Endothelial cell of umbilical vein (primary cell): ENCODE results near the gene RPS16. TPM values are rescaled to one million over a fixed set of nuclear protein-coding genes. Genes with fewer than 3 reads are reported as not detected.

ENCODE experiments used
- BruUV-seq: library from RNA; stranded (reverse); fragments of 400-500 nt; replicated peaks from 2 replicates; lab custom pipeline; 2021; lab: Mats Ljungman, UMichigan
- CTCF ChIA-PET: fragments of 300-600, 350-600 bp; sonication (Branson Sonifier 250); formaldehyde crosslinking; loops from one replicate; lab custom pipeline; 2021; ENCODE audit warnings: antibody characterized with exemption, inconsistent platforms; lab: Charles Lee
- POLR2A ChIA-PET: fragments of 300-600, 350-600 bp; sonication (Branson Sonifier 250); formaldehyde crosslinking; loops from one replicate; lab custom pipeline; 2021; ENCODE audit warnings: antibody characterized with exemption, inconsistent platforms; lab: Charles Lee
- DNase-seq: peaks from one replicate; pipeline ENCODE4 v3.0.0-alpha.2; 2011; ENCODE audit warnings: low read depth, low spot score
- FAIRE-seq: peaks from 2 replicates; lab custom pipeline; 2011; peaks lifted over from hg19 to GRCh38; lab: Jason Lieb, UNC
- H2AFZ ChIP-seq: 2 replicates; pipeline ENCODE4 v1.6.0; 2012; ENCODE audit warnings: low read depth, low read length, control low read depth, inconsistent platforms
- H3K27ac ChIP-seq: 2 replicates; pipeline ENCODE4 v1.5.1; 2011; ENCODE audit warnings: low read depth, mild to moderate bottlenecking, control low read depth, low read length, moderate library complexity; ENCODE audit not compliant: insufficient read depth
- H3K27me3 ChIP-seq, 2 experiments: 2 replicates each; pipeline versions ENCODE4 v1.6.0 to v1.6.1; 2011; ENCODE audit warnings: low read length in 2 of 2, mixed read lengths in 1 of 2; ENCODE audit not compliant: control insufficient read depth in 2 of 2, insufficient read depth in 2 of 2
- H3K36me3 ChIP-seq, 2 experiments: 2 replicates in 1 of 2; 3 replicates in 1 of 2; pipeline ENCODE4 v1.5.1; 2011; ENCODE audit warnings: low read length in 2 of 2, mild to moderate bottlenecking in 1 of 2, moderate library complexity in 1 of 2; ENCODE audit not compliant: control insufficient read depth in 2 of 2, insufficient read depth in 2 of 2; ENCODE audit errors: extremely low read depth in 1 of 2
- H3K4me1 ChIP-seq: 3 replicates; pipeline ENCODE4 v1.5.1; 2011; ENCODE audit warnings: mild to moderate bottlenecking, low read length; ENCODE audit not compliant: control insufficient read depth, insufficient read depth; ENCODE audit errors: extremely low read depth
- H3K4me2 ChIP-seq: 2 replicates; pipeline ENCODE4 v1.6.1; 2011; ENCODE audit warnings: low read length, control low read depth, mixed read lengths; ENCODE audit not compliant: insufficient read depth
- H3K4me3 ChIP-seq, 3 experiments: fragments of 200-600 bp in 1 of 3; sonication (generic), shearing (Covaris generic) in 1 of 3; replicated peaks in 1 of 3; 2 replicates each; pipeline ENCODE4 v1.5.1; 2011 to 2016; ENCODE audit warnings: control low read depth in 3 of 3, low read length in 3 of 3, mild to moderate bottlenecking in 2 of 3, inconsistent platforms in 1 of 3, low read depth in 1 of 3, moderate library complexity in 1 of 3; ENCODE audit not compliant: insufficient read depth in 1 of 3
- H3K79me2 ChIP-seq: 2 replicates; pipeline ENCODE4 v1.6.0; 2012; ENCODE audit warnings: low read length, inconsistent platforms; ENCODE audit not compliant: control insufficient read depth, insufficient read depth
- H3K9ac ChIP-seq: replicated peaks from 2 replicates; pipeline ENCODE3; 2011; ENCODE audit warnings: low read length, control low read depth; ENCODE audit not compliant: insufficient read depth; ENCODE audit errors: extremely low read depth
- H3K9me1 ChIP-seq: replicated peaks from 3 replicates; pipeline ENCODE4 v1.6.0; 2011; ENCODE audit warnings: mild to moderate bottlenecking, low read length; ENCODE audit not compliant: control insufficient read depth, insufficient read depth; ENCODE audit errors: extremely low read depth
- H3K9me3 ChIP-seq: replicated peaks from 2 replicates; pipeline ENCODE4 v1.5.1; 2012; ENCODE audit warnings: low read length, inconsistent platforms; ENCODE audit not compliant: control insufficient read depth, insufficient read depth
- H4K20me1 ChIP-seq: replicated peaks from 2 replicates; pipeline ENCODE3; 2011; ENCODE audit warnings: mild to moderate bottlenecking, low read length; ENCODE audit not compliant: control insufficient read depth, insufficient read depth; ENCODE audit errors: extremely low read depth
- CTCF ChIP-seq, 2 donors: IDR thresholded peaks; 1 replicate in 1 of 2; 2 replicates in 1 of 2; pipeline ENCODE4 v1.5.1; 2011; ENCODE audit warnings: low read length in 2 of 2, mild to moderate bottlenecking in 2 of 2, moderate library complexity in 2 of 2, control low read depth in 1 of 2, inconsistent platforms in 1 of 2, low read depth in 1 of 2; ENCODE audit not compliant: insufficient read depth in 1 of 2; ENCODE audit errors: extremely low read depth in 1 of 2
- EZH2 ChIP-seq: IDR thresholded peaks from 2 replicates; pipeline ENCODE4 v1.6.1; 2012; ENCODE audit warnings: borderline replicate concordance, low read depth, mild to moderate bottlenecking, moderate library complexity, low read length, inconsistent platforms; ENCODE audit not compliant: severe bottlenecking
- FOS ChIP-seq: IDR thresholded peaks from 2 replicates; pipeline ENCODE4 v1.6.1; 2011; ENCODE audit warnings: mild to moderate bottlenecking, low read length, moderate library complexity, borderline replicate concordance; ENCODE audit not compliant: insufficient read depth
- GATA2 ChIP-seq: IDR thresholded peaks from 2 replicates; pipeline ENCODE4 v1.7.0; 2011; ENCODE audit warnings: low read depth, mild to moderate bottlenecking, moderate library complexity, mixed read lengths, low read length; ENCODE audit not compliant: insufficient read length, insufficient read depth
- JUN ChIP-seq: IDR thresholded peaks from 2 replicates; pipeline ENCODE4 v1.6.1; 2011; ENCODE audit warnings: borderline replicate concordance, low read depth; ENCODE audit not compliant: insufficient read length, insufficient read depth
- MAX ChIP-seq: IDR thresholded peaks from 2 replicates; pipeline ENCODE4 v1.6.1; 2011; ENCODE audit not compliant: insufficient read depth, insufficient read length
- MYC ChIP-seq: IDR thresholded peaks from one replicate; pipeline ENCODE4 v1.6.1; 2011; ENCODE audit warnings: mild to moderate bottlenecking, low read depth, low read length
- POLR2A ChIP-seq: IDR thresholded peaks from 2 replicates; pipeline ENCODE4 v1.6.1; 2012; ENCODE audit warnings: low read depth, mild to moderate bottlenecking, control low read depth, low read length
- POLR2AphosphoS5 ChIP-seq: IDR thresholded peaks from 2 replicates; pipeline ENCODE4 v1.6.1; 2012; ENCODE audit warnings: low read depth, mild to moderate bottlenecking, control low read depth, low read length, moderate library complexity; ENCODE audit not compliant: insufficient read depth
- dilution Hi-C: fragments of 300-500 bp; cut with MboI; formaldehyde crosslinking; loops from one replicate; pipeline ENCODE4 v1.15.0; 2019; ENCODE audit warnings: low sequenced_read_pairs; ENCODE audit not compliant: extremely low pct_ligation_motif_present
- intact Hi-C: fragments of 100-400 bp; cut with micrococcal nuclease; formaldehyde crosslinking; loops from one replicate; pipeline ENCODE4 v1.10.0; 2022
- polyA plus RNA-seq, 4 experiments: library from polyadenylated mRNA; depleted of rRNA in 3 of 4; stranded (reverse) in 3 of 4; unstranded in 1 of 4; fragments of >200 nt; gene quantifications; 2 replicates each; pipeline versions ENCODE4 v1.2.1 to v1.2.3, GENCODE V29; 2011 to 2012; ENCODE audit warnings: missing spikeins in 1 of 4
- total RNA-seq: library from RNA; stranded (reverse); gene quantifications from 2 replicates; pipeline ENCODE4 v1.2.3, GENCODE V29; 2021

RPS16 gene
- total and polyA plus RNA-seq, 2 donors (not counting 3 experiments of a cell fraction or from before 2014, with no cell fraction given): 1,768 to 5,244 TPM

GRCh38 chr19:39422020-39422419, 13.7 kb downstream of the RPS16 start:
- BruUV-seq: no TSS peak
- Histone ChIP-seq H3K4me1 (no peaks in the 10 kb centered on the region), H3K27me3 (no peaks in the 10 kb centered on the region), H4K20me1 (no peaks in the 10 kb centered on the region), H2AFZ (no peak overlapping the region), H3K4me3 (no peak overlapping the region), H3K4me2 (no peak overlapping the region), H3K9me1 (no peaks in the 10 kb centered on the region), H3K9ac (no peak overlapping the region), H3K79me2 (no peaks in the 10 kb centered on the region), H3K9me3 (no peaks in the 10 kb centered on the region), H3K36me3 (peaks cover 11 to 43% of the 10 kb centered on the region in 2 experiments), H3K27ac (no peak overlapping the region)
- DNase-seq: no peak
- TF ChIP-seq MAX (no peak), POLR2A (no peak), EZH2 (no peak), JUN (no peak), CTCF (IDR thresholded peaks at IDR 0.05; ENCODE audit: extremely low read depth in 1 of 2, insufficient read depth in 1 of 2, low read depth in 1 of 2, low read length in 2 of 2) (no peak), FOS (no peak), MYC (no peak), GATA2 (no peak), POLR2AphosphoS5 (no peak)
- dilution Hi-C loops: no loop called here
- FAIRE-seq: no peak
- CTCF ChIA-PET: interaction anchor here (0.5 kb wide), 1 partner anchor 23 kb away, joined by 4 read pairs; the partner anchor contains the start of gene SUPT5H
- POLR2A ChIA-PET: no interaction called here
- intact Hi-C loops: no loop called here
